GM19328 (cell line): ENCODE data around the gene FAM135A.
"Not testable (repeated sequence)": the region's sequence is repeated elsewhere in the genome, so short reads cannot be mapped to it uniquely, and the experiment has no call there.

Experiments
- ATAC-seq: cut with Tn5 transposase; IDR thresholded peaks from one replicate; pipeline ENCODE4 v1.9.1; 2021; ENCODE audit warnings: mild to moderate bottlenecking, moderate library complexity; ENCODE audit not compliant: unreplicated experiment

FAM135A gene

GRCh38 chr6:70456735-70457134, 43.4 kb downstream of the FAM135A start:
- ATAC-seq: no peak

- no peak for ATAC-seq
Observed at GRCh38 chr6:70459235-70459634, 45.9 kb downstream of the FAM135A start.

- not testable (repeated sequence) for ATAC-seq
Observed at GRCh38 chr6:70459699-70460098, 46.4 kb downstream of the FAM135A start.

GRCh38 chr6:70470016-70470415, 56.7 kb downstream of the FAM135A start:
- ATAC-seq: no peak

GRCh38 chr6:70470510-70470909, 57.2 kb downstream of the FAM135A start:
- ATAC-seq: not testable (repeated sequence)

- no peak for ATAC-seq
Observed at GRCh38 chr6:70474751-70475150, 61.4 kb downstream of the FAM135A start.

GRCh38 chr6:70479236-70479635, 65.9 kb downstream of the FAM135A start:
- ATAC-seq: no peak

GRCh38 chr6:70486638-70487037, 73.3 kb downstream of the FAM135A start:
- not testable (repeated sequence) for ATAC-seq

GRCh38 chr6:70489364-70489763, 76.1 kb downstream of the FAM135A start:
- no peak for ATAC-seq

- ATAC-seq: no peak
Observed at GRCh38 chr6:70494833-70495232, 81.5 kb downstream of the FAM135A start.

GRCh38 chr6:70495790-70496189, 82.5 kb downstream of the FAM135A start:
- ATAC-seq: not testable (repeated sequence)

- ATAC-seq: no peak
Observed at GRCh38 chr6:70502484-70502883, 89.2 kb downstream of the FAM135A start.

- no peak for ATAC-seq
Observed at GRCh38 chr6:70503813-70504465, 90.6 kb downstream of the FAM135A start.

- no peak for ATAC-seq
Observed at GRCh38 chr6:70506321-70506720, 93.0 kb downstream of the FAM135A start.

GRCh38 chr6:70507161-70507560, 93.9 kb downstream of the FAM135A start:
- no peak for ATAC-seq

- ATAC-seq: no peak
Observed at GRCh38 chr6:70508953-70509352, 95.6 kb downstream of the FAM135A start.

- no peak for ATAC-seq
Observed at GRCh38 chr6:70510600-70510999, 97.3 kb downstream of the FAM135A start.

GRCh38 chr6:70518723-70519122, 105.4 kb downstream of the FAM135A start:
- ATAC-seq: no peak

- ATAC-seq: no peak
Observed at GRCh38 chr6:70520575-70520974, 107.3 kb downstream of the FAM135A start.

- ATAC-seq: no peak
Observed at GRCh38 chr6:70524721-70525286, 111.5 kb downstream of the FAM135A start.

- ATAC-seq: no peak
Observed at GRCh38 chr6:70527071-70527737, 113.9 kb downstream of the FAM135A start.

GRCh38 chr6:70530023-70530422, 116.7 kb downstream of the FAM135A start:
- ATAC-seq: no peak
